Panc1 (cell line): ENCODE results near the gene NUTF2. TPM values are rescaled to one million over a fixed set of nuclear protein-coding genes. Genes with fewer than 3 reads are reported as not detected.

Experiments used
- ATAC-seq: fragments of 200-7000 bp; cut with Tn5 transposase; 2 replicates; pipeline ENCODE4 v1.9.1; 2020; ENCODE audit warnings: mild to moderate bottlenecking, moderate library complexity
- BruUV-seq: library from RNA; stranded (reverse); fragments of 400-500 nt; replicated peaks from 2 replicates; lab custom pipeline; 2021; lab: Mats Ljungman, UMichigan
- CTCF ChIA-PET: fragments of 300-600 bp; sonication (Branson Sonifier 250); formaldehyde crosslinking; loops from one replicate; lab custom pipeline; 2022; ENCODE audit warnings: antibody characterized with exemption; lab: Charles Lee
- POLR2A ChIA-PET: fragments of 300-600 bp; sonication (Branson Sonifier 250); formaldehyde crosslinking; loops from one replicate; lab custom pipeline; 2022; ENCODE audit warnings: antibody characterized with exemption; lab: Charles Lee
- DNase-seq: peaks from one replicate; pipeline ENCODE4 v3.0.0-alpha.2; 2010; ENCODE audit warnings: low read depth, low spot score
- H3K27ac ChIP-seq: 2 replicates; pipeline ENCODE4 v1.5.1; 2011; ENCODE audit warnings: mild to moderate bottlenecking, low read length, inconsistent platforms
- H3K27me3 ChIP-seq: fragments of 200-500 bp; sonication (Bioruptor generic); 2 replicates; pipeline ENCODE4 v1.6.0; 2014; ENCODE audit warnings: low read length, inconsistent platforms; ENCODE audit not compliant: control insufficient read depth, insufficient read depth
- H3K36me3 ChIP-seq: fragments of 200-500 bp; sonication (Bioruptor generic); 2 replicates; pipeline ENCODE4 v1.5.1; 2014; ENCODE audit warnings: inconsistent platforms, mild to moderate bottlenecking, low read length, moderate library complexity; ENCODE audit not compliant: control insufficient read depth, insufficient read depth
- H3K4me1 ChIP-seq: 2 replicates; pipeline ENCODE4 v1.5.1; 2011; ENCODE audit warnings: inconsistent platforms, mild to moderate bottlenecking, low read length, moderate library complexity; ENCODE audit not compliant: control insufficient read depth, insufficient read depth
- H3K4me3 ChIP-seq, 2 experiments: 2 replicates each; pipeline ENCODE4 v1.5.1; 2011 to 2012; ENCODE audit warnings: low read depth in 2 of 2, low read length in 2 of 2, mild to moderate bottlenecking in 2 of 2, inconsistent platforms in 1 of 2, moderate library complexity in 1 of 2
- H3K9me3 ChIP-seq: fragments of 200-500 bp; sonication (Bioruptor generic); 2 replicates; pipeline ENCODE4 v1.5.1; 2014; ENCODE audit warnings: low read depth, mild to moderate bottlenecking, inconsistent platforms, low read length, moderate library complexity; ENCODE audit not compliant: control insufficient read depth, insufficient read depth
- CTCF ChIP-seq: fragments of 450-650 bp; IDR thresholded peaks from 2 replicates; pipeline ENCODE4 v1.5.1; 2017; ENCODE audit warnings: mild to moderate bottlenecking
- POLR2AphosphoS5 ChIP-seq: IDR thresholded peaks from 2 replicates; pipeline ENCODE4 v1.6.1; 2012; ENCODE audit warnings: mild to moderate bottlenecking, low read depth, low read length, moderate library complexity
- REST ChIP-seq, 2 experiments: IDR thresholded peaks; 2 replicates each; pipeline ENCODE4 v1.6.1; 2011 to 2012; ENCODE audit warnings: low read depth in 2 of 2, control low read depth in 1 of 2, low read length in 1 of 2, mild to moderate bottlenecking in 1 of 2, moderate library complexity in 1 of 2; ENCODE audit not compliant: insufficient read depth in 1 of 2
- SIN3A ChIP-seq: IDR thresholded peaks from 2 replicates; pipeline ENCODE4 v1.6.1; 2012; ENCODE audit warnings: low read depth, mild to moderate bottlenecking, low read length, moderate library complexity, borderline replicate concordance; ENCODE audit not compliant: insufficient read depth
- TCF7L2 ChIP-seq: IDR thresholded peaks from 2 replicates; pipeline ENCODE4 v1.6.1; 2011; ENCODE audit warnings: mild to moderate bottlenecking, low read depth, low read length, inconsistent platforms
- in situ Hi-C: cut with HindIII; loops from 2 replicates; pipeline ENCODE4 v1.10.0; 2016; ENCODE audit warnings: low sequenced_read_pairs, low pct_unique_long_range_greater_than_20kb
- intact Hi-C: fragments of 100-400 bp; cut with micrococcal nuclease; formaldehyde crosslinking; loops from one replicate; pipeline ENCODE4 v1.10.0; 2022; ENCODE audit not compliant: unreplicated experiment
- total RNA-seq: library from RNA; stranded (reverse); gene quantifications from one replicate; pipeline ENCODE4 v1.2.1, GENCODE V29; 2021; ENCODE audit not compliant: unreplicated experiment

The NUTF2 gene
- total RNA-seq, 1 experiment from 2014 or later, result 119 TPM

GRCh38 chr16:67884684-67885083 is 38.0 kb downstream of the NUTF2 start, which contains the start of gene NRN1L:
Gene NRN1L (plus strand): TSS chr16:67884885. CDS start chr16:67884904, 19 bp downstream.
- CTCF ChIA-PET, result interaction anchor here (0.9 kb wide), 1 partner anchor 51 kb away, joined by 3 read pairs; no protein-coding TSS in a partner anchor

GRCh38 chr16:67885545-67885944 is 38.8 kb downstream of the NUTF2 start:
- in situ Hi-C loops, result no loop called here
- CTCF ChIA-PET, result no interaction called here
- no TSS peak for BruUV-seq

More at GRCh38 chr16:67884684-67885083, 38.0 kb downstream of the NUTF2 start, which contains the start of gene NRN1L:
- H3K36me3 ChIP-seq, result no peaks in the 10 kb centered on the region; the same call in 1 of the 2 replicates
- intact Hi-C loops, result no loop called here
- in situ Hi-C loops, result no loop called here
- BruUV-seq, result no TSS peak
- no peaks in the 10 kb centered on the region for H3K27me3 ChIP-seq
- ATAC-seq (no peak), DNase-seq (no peak)
- H3K4me3 ChIP-seq, result no peak within 1 kb of the TSS
- no peaks in the 10 kb centered on the region for H3K9me3 ChIP-seq
- TF ChIP-seq REST (IDR thresholded peaks at IDR 0.05; ENCODE audit: insufficient read depth in 1 of 2, low read depth in 2 of 2, low read length in 1 of 2) (no peak), POLR2AphosphoS5 (no peak), CTCF (no peak), TCF7L2 (no peak), SIN3A (no peak)
- H3K4me1 ChIP-seq, result no peaks in the 10 kb centered on the region
- POLR2A ChIA-PET, result no interaction called here
- no peak within 1 kb of the TSS for H3K27ac ChIP-seq

More at GRCh38 chr16:67885545-67885944, 38.8 kb downstream of the NUTF2 start:
- Histone ChIP-seq H3K4me3 (no peak overlapping the region), H3K27ac (no peak overlapping the region), H3K9me3 (no peaks in the 10 kb centered on the region), H3K36me3 (no peaks in the 10 kb centered on the region; the same call in 1 of the 2 replicates), H3K4me1 (no peaks in the 10 kb centered on the region), H3K27me3 (no peaks in the 10 kb centered on the region)
- TF ChIP-seq REST (IDR thresholded peaks at IDR 0.05; ENCODE audit: insufficient read depth in 1 of 2, low read depth in 2 of 2, low read length in 1 of 2) (no peak), POLR2AphosphoS5 (no peak), TCF7L2 (no peak), SIN3A (no peak), CTCF (no peak)
- intact Hi-C loops, result no loop called here
- no peak for DNase-seq
- POLR2A ChIA-PET, result no interaction called here
- no peak for ATAC-seq
